ENCODE data around the gene SLC6A11. TPM values are rescaled to one million over a fixed set of nuclear protein-coding genes. Genes with fewer than 3 reads are reported as not detected.

SLC6A11 gene
- total RNA-seq = not detected in 2 replicates

DNA sequence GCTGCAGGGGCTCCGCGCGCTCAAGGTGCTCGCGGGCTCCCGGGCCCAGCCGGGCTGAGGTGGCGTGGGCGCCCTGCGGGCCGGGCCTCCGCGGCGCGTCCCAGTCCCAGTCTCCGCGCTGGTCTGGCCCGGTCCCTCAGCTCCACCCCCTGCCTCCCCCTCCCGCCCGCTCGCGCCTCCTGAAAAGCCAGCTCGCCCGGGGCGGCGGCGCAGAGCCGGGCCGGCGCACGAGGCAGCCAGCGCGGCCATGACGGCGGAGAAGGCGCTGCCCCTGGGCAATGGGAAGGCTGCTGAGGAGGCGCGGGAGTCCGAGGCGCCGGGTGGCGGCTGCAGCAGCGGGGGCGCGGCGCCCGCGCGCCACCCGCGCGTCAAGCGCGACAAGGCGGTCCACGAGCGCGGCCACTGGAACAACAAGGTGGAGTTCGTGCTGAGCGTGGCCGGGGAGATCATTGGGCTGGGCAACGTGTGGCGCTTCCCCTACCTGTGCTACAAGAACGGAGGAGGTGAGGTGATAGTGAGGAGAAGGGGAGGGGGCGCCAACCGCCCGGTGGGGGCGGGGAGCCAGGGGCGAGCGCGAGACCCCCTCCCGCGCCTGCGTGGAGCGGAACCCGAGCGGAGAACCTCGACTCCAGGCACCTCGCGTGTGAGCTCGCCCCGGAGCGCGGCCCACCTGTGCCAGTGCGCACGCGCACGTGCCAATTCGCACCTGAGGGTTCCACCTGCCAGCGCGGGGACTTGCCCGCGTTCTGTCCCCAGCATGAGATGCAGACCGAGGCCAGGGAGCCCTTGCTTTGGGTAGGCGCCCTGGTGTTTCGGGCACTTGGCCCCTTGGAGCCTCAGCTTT lies at the start of gene SLC6A11:
Gene SLC6A11 (plus strand): TSS at position 210 of the 844 bp plus-strand sequence. CDS start 38 bp downstream, at position 248.

Other genes with a start within 250 kb of the SLC6A11 start
- gene SLC6A1, start 176.5 kb downstream of the SLC6A11 start, total RNA-seq = not detected in 2 replicates